ENCODE results near the gene RPL21.
"Not testable (repeated sequence)": the region's sequence is repeated elsewhere in the genome, so short reads cannot be mapped to it uniquely, and the experiment has no call there.

Gene RPL21

GRCh38 chr13:27251166-27252091 lies at the start of gene RPL21:
RPL21 (plus strand) TSS chr13:27251558; CDS start chr13:27253777, 2,219 bp downstream.
- DNase-seq (ENCODE audit: low spot score) = peak; percentile 98

GRCh38 chr13:27201661-27202060 lies 49.7 kb upstream of the RPL21 start:
- no peak for DNase-seq (ENCODE audit: low spot score)

GRCh38 chr13:27203186-27203585 lies 48.2 kb upstream of the RPL21 start:
- no peak for DNase-seq (ENCODE audit: low spot score)

GRCh38 chr13:27203854-27204253 lies 47.5 kb upstream of the RPL21 start:
- peak; percentile 10 for DNase-seq (ENCODE audit: low spot score)

- no peak for DNase-seq (ENCODE audit: low spot score)
Measured at GRCh38 chr13:27208514-27208913, 42.8 kb upstream of the RPL21 start.

- DNase-seq (ENCODE audit: low spot score) = no peak
Measured at GRCh38 chr13:27211271-27211670, 40.1 kb upstream of the RPL21 start.

GRCh38 chr13:27211771-27212364 lies 39.5 kb upstream of the RPL21 start:
- no peak for DNase-seq (ENCODE audit: low spot score)

GRCh38 chr13:27213386-27213785 lies 38.0 kb upstream of the RPL21 start:
- DNase-seq (ENCODE audit: low spot score) = not testable (repeated sequence)

GRCh38 chr13:27217791-27218190 lies 33.6 kb upstream of the RPL21 start:
- not testable (repeated sequence) for DNase-seq (ENCODE audit: low spot score)

GRCh38 chr13:27218861-27219260 lies 32.5 kb upstream of the RPL21 start:
- not testable (repeated sequence) for DNase-seq (ENCODE audit: low spot score)

GRCh38 chr13:27219611-27220010 lies 31.7 kb upstream of the RPL21 start:
- no peak for DNase-seq (ENCODE audit: low spot score)

- not testable (repeated sequence) for DNase-seq (ENCODE audit: low spot score)
Measured at GRCh38 chr13:27222100-27222499, 29.3 kb upstream of the RPL21 start.

GRCh38 chr13:27226991-27227390 lies 24.4 kb upstream of the RPL21 start:
- DNase-seq (ENCODE audit: low spot score) = no peak

- DNase-seq (ENCODE audit: low spot score) = no peak
Measured at GRCh38 chr13:27228131-27228530, 23.2 kb upstream of the RPL21 start.

- DNase-seq (ENCODE audit: low spot score) = no peak
Measured at GRCh38 chr13:27229642-27230041, 21.7 kb upstream of the RPL21 start.

- DNase-seq (ENCODE audit: low spot score) = no peak
Measured at GRCh38 chr13:27233964-27234363, 17.4 kb upstream of the RPL21 start.

- DNase-seq (ENCODE audit: low spot score) = no peak
Measured at GRCh38 chr13:27236478-27236877, 14.9 kb upstream of the RPL21 start.

GRCh38 chr13:27242702-27243101 lies 8.7 kb upstream of the RPL21 start:
- DNase-seq (ENCODE audit: low spot score) = no peak

- no peak for DNase-seq (ENCODE audit: low spot score)
Measured at GRCh38 chr13:27245610-27246009, 5.7 kb upstream of the RPL21 start.

- DNase-seq (ENCODE audit: low spot score) = no peak
Measured at GRCh38 chr13:27250833-27251165, 559 bp upstream of the RPL21 start.

GRCh38 chr13:27252467-27252866 lies 1.1 kb downstream of the RPL21 start:
- no peak for DNase-seq (ENCODE audit: low spot score)

GRCh38 chr13:27257233-27257568 lies 5.8 kb downstream of the RPL21 start:
- DNase-seq (ENCODE audit: low spot score) = no peak

- DNase-seq (ENCODE audit: low spot score) = no peak
Measured at GRCh38 chr13:27257648-27258253, 6.4 kb downstream of the RPL21 start.
